ENCODE data around the gene SPTBN4.
A peak's percentile ranks its signal among the peaks of the same experiment; 100 is the strongest.

Gene SPTBN4

GRCh38 chr19:40567750-40568494, 101.1 kb downstream of the SPTBN4 start:
- Histone ChIP-seq H3K27me3 (replicated peaks; ENCODE audit: insufficient read depth, low read length) (peaks cover 64% of the 10 kb centered on the region), H2AFZ (ENCODE audit: low read length) (no peak overlapping the region), H3K79me2 (ENCODE audit: low read length) (no peaks in the 10 kb centered on the region), H4K20me1 (ENCODE audit: insufficient read depth, low read length) (no peaks in the 10 kb centered on the region), H3K9me2 (replicated peaks; ENCODE audit: insufficient read depth, low read length) (no peaks in the 10 kb centered on the region), H3K36me3 (replicated peaks; ENCODE audit: insufficient read depth, low read length) (no peaks in the 10 kb centered on the region), H3K4me3 (ENCODE audit: low read length) (no peak overlapping the region), H3K9ac (ENCODE audit: low read length) (no peak overlapping the region), H3K4me2 (ENCODE audit: low read depth, low read length) (no peak overlapping the region), H3K27ac (ENCODE audit: low read length) (no peak overlapping the region), H3K9me3 (replicated peaks; ENCODE audit: insufficient read depth, low read length) (no peaks in the 10 kb centered on the region), H3F3A (ENCODE audit: insufficient read depth, low read length) (no peaks in the 10 kb centered on the region), H3K4me1 (ENCODE audit: low read length) (peaks cover 5% of the 10 kb centered on the region)
- no peak for DNase-seq
- no peak for TF ChIP-seq CTCF (IDR thresholded peaks at IDR 0.05; ENCODE audit: low read length)
- TF ChIP-seq EZH2phosphoT487 (IDR thresholded peaks at IDR 0.05; ENCODE audit: low read length): no peak
- no peak for TF ChIP-seq EZH2 (optimal IDR thresholded peaks at IDR 0.05; ENCODE audit: low read depth, low read length)

GRCh38 chr19:40570313-40571004, 103.7 kb downstream of the SPTBN4 start:
- Histone ChIP-seq H3K4me1 (ENCODE audit: low read length) (peaks cover 5% of the 10 kb centered on the region), H3K27ac (ENCODE audit: low read length) (no peak overlapping the region), H3K36me3 (replicated peaks; ENCODE audit: insufficient read depth, low read length) (no peaks in the 10 kb centered on the region), H3K4me2 (ENCODE audit: low read depth, low read length) (peak overlapping the region; percentile 80), H3K9me3 (replicated peaks; ENCODE audit: insufficient read depth, low read length) (no peaks in the 10 kb centered on the region), H3K79me2 (ENCODE audit: low read length) (no peaks in the 10 kb centered on the region), H3F3A (ENCODE audit: insufficient read depth, low read length) (no peaks in the 10 kb centered on the region), H2AFZ (ENCODE audit: low read length) (peak overlapping the region; percentile 63), H4K20me1 (ENCODE audit: insufficient read depth, low read length) (no peaks in the 10 kb centered on the region), H3K9ac (ENCODE audit: low read length) (no peak overlapping the region), H3K4me3 (ENCODE audit: low read length) (peak overlapping the region; percentile 46; the same call in 1 of the 2 replicates), H3K27me3 (replicated peaks; ENCODE audit: insufficient read depth, low read length) (peaks cover 39% of the 10 kb centered on the region), H3K9me2 (replicated peaks; ENCODE audit: insufficient read depth, low read length) (no peaks in the 10 kb centered on the region)
- DNase-seq: peak; percentile 100
- TF ChIP-seq EZH2 (optimal IDR thresholded peaks at IDR 0.05; ENCODE audit: low read depth, low read length) (no peak), EZH2phosphoT487 (IDR thresholded peaks at IDR 0.05; ENCODE audit: low read length) (no peak), CTCF (IDR thresholded peaks at IDR 0.05; ENCODE audit: low read length) (no peak)

GRCh38 chr19:40571005-40571318, 104.2 kb downstream of the SPTBN4 start:
- TF ChIP-seq EZH2phosphoT487 (IDR thresholded peaks at IDR 0.05; ENCODE audit: low read length) (no peak), CTCF (IDR thresholded peaks at IDR 0.05; ENCODE audit: low read length) (no peak), EZH2 (optimal IDR thresholded peaks at IDR 0.05; ENCODE audit: low read depth, low read length) (no peak)
- Histone ChIP-seq H2AFZ (ENCODE audit: low read length) (peak overlapping the region; percentile 77), H3K27ac (ENCODE audit: low read length) (no peak overlapping the region), H3K79me2 (ENCODE audit: low read length) (no peaks in the 10 kb centered on the region), H3K27me3 (replicated peaks; ENCODE audit: insufficient read depth, low read length) (peaks cover 34% of the 10 kb centered on the region), H3K4me2 (ENCODE audit: low read depth, low read length) (peak overlapping the region; percentile 67), H3K9me3 (replicated peaks; ENCODE audit: insufficient read depth, low read length) (no peaks in the 10 kb centered on the region), H3K4me1 (ENCODE audit: low read length) (peaks cover 5% of the 10 kb centered on the region), H3K9ac (ENCODE audit: low read length) (no peak overlapping the region), H4K20me1 (ENCODE audit: insufficient read depth, low read length) (no peaks in the 10 kb centered on the region), H3K4me3 (ENCODE audit: low read length) (peak overlapping the region; percentile 52), H3K9me2 (replicated peaks; ENCODE audit: insufficient read depth, low read length) (no peaks in the 10 kb centered on the region), H3K36me3 (replicated peaks; ENCODE audit: insufficient read depth, low read length) (no peaks in the 10 kb centered on the region), H3F3A (ENCODE audit: insufficient read depth, low read length) (no peaks in the 10 kb centered on the region)
- DNase-seq: no peak

Measured in MM.1S (cell line).